CD14-positive monocyte (primary cell): ENCODE data around the gene ZG16B. TPM values are rescaled to one million over a fixed set of nuclear protein-coding genes. Genes with fewer than 3 reads are reported as not detected.

Source experiments
- DNase-seq, 3 donors: peaks; one replicate each; pipeline ENCODE4 v3.0.0-alpha.2; 2011 to 2022
- H2AFZ ChIP-seq: 2 replicates; pipeline ENCODE4 v1.6.0; 2012; ENCODE audit warnings: mild to moderate bottlenecking, low read depth, low read length, inconsistent platforms; ENCODE audit not compliant: insufficient read depth, poor library complexity, severe bottlenecking
- H3K27ac ChIP-seq, 2 donors: 1 replicate in 1 of 2; 2 replicates in 1 of 2; pipeline ENCODE4 v1.5.1; 2012 to 2013; ENCODE audit warnings: low read length in 2 of 2, control low read depth in 1 of 2, inconsistent platforms in 1 of 2, low read depth in 1 of 2, mild to moderate bottlenecking in 1 of 2
- H3K27me3 ChIP-seq, 2 donors: one replicate each; pipeline versions ENCODE4 v1.6.0 to v1.6.1; 2011 to 2013; ENCODE audit warnings: low read length in 2 of 2; ENCODE audit not compliant: control insufficient read depth in 2 of 2, insufficient read depth in 2 of 2
- H3K36me3 ChIP-seq, 2 donors: replicated peaks in 1 of 2; 1 replicate in 1 of 2; 2 replicates in 1 of 2; pipeline versions ENCODE4 v1.5.1 to v1.6.1; 2012 to 2013; ENCODE audit warnings: low read length in 2 of 2, control low read depth in 1 of 2, inconsistent platforms in 1 of 2, mild to moderate bottlenecking in 1 of 2; ENCODE audit not compliant: insufficient read depth in 2 of 2, control insufficient read depth in 1 of 2
- H3K4me1 ChIP-seq, 2 donors: 1 replicate in 1 of 2; 2 replicates in 1 of 2; pipeline versions ENCODE4 v1.5.1 to v1.6.1; 2012 to 2013; ENCODE audit warnings: low read length in 2 of 2, control low read depth in 1 of 2, inconsistent platforms in 1 of 2, mild to moderate bottlenecking in 1 of 2, moderate library complexity in 1 of 2; ENCODE audit not compliant: insufficient read depth in 2 of 2, control insufficient read depth in 1 of 2
- H3K4me2 ChIP-seq: replicated peaks from 2 replicates; pipeline ENCODE3; 2012; ENCODE audit warnings: low read length, moderate library complexity, mild to moderate bottlenecking; ENCODE audit not compliant: poor library complexity, severe bottlenecking; ENCODE audit errors: extremely low read depth
- H3K4me3 ChIP-seq, 3 experiments: fragments of 200-600 bp in 1 of 3; sonication (generic) in 1 of 3; replicated peaks in 1 of 3; 1 replicate in 2 of 3; 2 replicates in 1 of 3; pipeline ENCODE4 v1.5.1; 2011 to 2013; ENCODE audit warnings: low read length in 3 of 3, mild to moderate bottlenecking in 3 of 3, control low read depth in 2 of 3, low read depth in 2 of 3, inconsistent platforms in 1 of 3, moderate library complexity in 1 of 3
- H3K79me2 ChIP-seq: 2 replicates; pipeline ENCODE4 v1.6.0; 2012; ENCODE audit warnings: mild to moderate bottlenecking, control low read depth, inconsistent platforms, low read length, moderate library complexity; ENCODE audit not compliant: insufficient read depth
- H3K9ac ChIP-seq: 2 replicates; pipeline ENCODE4 v1.6.0; 2017; ENCODE audit warnings: low read length, mild to moderate bottlenecking; ENCODE audit not compliant: insufficient read depth, poor library complexity, severe bottlenecking
- H3K9me3 ChIP-seq, 2 donors: replicated peaks in 1 of 2; 1 replicate in 1 of 2; 2 replicates in 1 of 2; pipeline versions ENCODE4 v1.5.1 to v1.6.1; 2012 to 2013; ENCODE audit warnings: low read length in 2 of 2, control low read depth in 1 of 2; ENCODE audit not compliant: control insufficient read depth in 1 of 2, insufficient read depth in 1 of 2
- H4K20me1 ChIP-seq: 2 replicates; pipeline ENCODE4 v1.6.0; 2012; ENCODE audit warnings: mild to moderate bottlenecking, low read length, control low read depth, moderate library complexity; ENCODE audit not compliant: insufficient read depth
- H3K27ac Mint-ChIP-seq, 7 donors: one replicate each; pipeline ENCODE4 v1.8.0; 2020; ENCODE audit warnings: mild to moderate bottlenecking in 7 of 7, mixed read lengths in 7 of 7, moderate library complexity in 6 of 7, inconsistent platforms in 2 of 7
- H3K27me3 Mint-ChIP-seq, 3 donors: one replicate each; pipeline ENCODE4 v1.8.0; 2021 to 2022; ENCODE audit warnings: low read depth in 3 of 3, mild to moderate bottlenecking in 3 of 3, mixed read lengths in 3 of 3, moderate library complexity in 3 of 3, inconsistent platforms in 1 of 3
- H3K36me3 Mint-ChIP-seq, 2 donors: one replicate each; pipeline ENCODE4 v1.8.0; 2020; ENCODE audit warnings: mixed read lengths in 2 of 2, inconsistent platforms in 1 of 2, mild to moderate bottlenecking in 1 of 2
- H3K4me1 Mint-ChIP-seq: one replicate; pipeline ENCODE4 v1.8.0; 2020; ENCODE audit warnings: mild to moderate bottlenecking, mixed read lengths
- H3K4me3 Mint-ChIP-seq, 2 donors: one replicate each; pipeline ENCODE4 v1.8.0; 2020; ENCODE audit warnings: mild to moderate bottlenecking in 2 of 2, mixed read lengths in 2 of 2, moderate library complexity in 1 of 2
- H3K9me3 Mint-ChIP-seq, 7 donors: one replicate each; pipeline ENCODE4 v1.8.0; 2020 to 2022; ENCODE audit warnings: mixed read lengths in 7 of 7, mild to moderate bottlenecking in 6 of 7, moderate library complexity in 6 of 7, inconsistent platforms in 2 of 7
- CTCF ChIP-seq: fragments of 200-600 bp; IDR thresholded peaks from one replicate; pipeline ENCODE4 v1.8.0; 2022; ENCODE audit warnings: antibody characterized with exemption, mild to moderate bottlenecking
- WGBS: methylation state at CpG from one replicate; pipeline ENCODE4 v1.1.5; 2013; ENCODE audit warnings: missing lambda C conversion rate; ENCODE audit not compliant: insufficient coverage; 5-methylcytosine and 5-hydroxymethylcytosine counted together
- intact Hi-C, 2 donors: fragments of 100-400 bp; cut with micrococcal nuclease; formaldehyde crosslinking; loops; one replicate each; pipeline versions ENCODE4 v1.15.0 to v1.15.1; 2023
- polyA plus RNA-seq, 3 donors: library from polyadenylated mRNA; depleted of rRNA in 1 of 3; unstranded in 2 of 3; stranded (reverse) in 1 of 3; fragments of 300-500 nt in 2 of 3; fragments of >200 nt in 1 of 3; fragmentation: Illumina TruSeq in 2 of 3; gene quantifications; 1 replicate in 2 of 3; 2 replicates in 1 of 3; pipeline ENCODE4 v1.2.3, GENCODE V29; 2012 to 2021

ZG16B gene
- polyA plus RNA-seq, 3 donors = 6.8 to 12.9 (median 11.0) TPM

DNA sequence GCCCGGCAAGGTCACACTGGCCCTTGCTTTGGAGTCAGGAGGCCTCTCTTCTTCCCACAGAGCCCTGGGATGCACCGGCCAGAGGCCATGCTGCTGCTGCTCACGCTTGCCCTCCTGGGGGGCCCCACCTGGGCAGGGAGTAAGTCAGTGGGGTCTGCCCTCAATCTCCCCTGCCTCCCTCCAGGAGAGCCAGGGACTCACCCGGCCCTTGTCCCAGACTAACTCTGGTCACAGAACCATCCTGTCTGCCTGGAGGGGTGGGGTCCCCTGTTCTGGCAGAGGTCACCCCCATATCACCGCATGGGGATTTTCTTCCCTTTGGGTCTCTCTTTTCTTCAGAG lies 222 bp downstream of the ZG16B start:
- TF ChIP-seq CTCF = no peak

DNA sequence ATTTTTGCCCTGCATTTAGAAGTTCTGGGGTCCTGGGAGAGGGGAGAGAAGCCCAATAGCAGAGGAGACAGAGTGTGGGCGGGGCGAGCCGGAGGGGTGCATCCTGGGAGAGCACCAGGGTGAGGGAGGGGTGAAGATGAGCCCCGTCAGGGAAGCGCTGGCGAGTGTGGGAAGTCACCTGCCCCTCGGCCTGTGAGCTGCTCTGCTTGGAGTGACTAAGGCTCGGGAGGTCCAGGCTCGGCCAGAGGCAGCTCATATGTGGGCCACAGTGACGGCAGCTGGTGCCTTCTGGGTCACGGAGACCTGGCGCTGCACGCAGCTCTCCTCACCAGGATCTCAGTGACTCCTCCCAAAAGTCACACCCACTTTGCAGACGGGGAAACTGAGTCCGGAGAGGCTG lies 1.1 kb downstream of the ZG16B start:
- no peak overlapping the region for H3K27ac ChIP-seq
- no peak for DNase-seq
- peaks cover 0 to 9% (median 9%) of the 10 kb centered on the region in 3 donors for H3K27me3 Mint-ChIP-seq
- 95% methylated on average over 9 of the region's 15 CpGs for WGBS
- no peak overlapping the region for H3K4me2 ChIP-seq
- peaks cover 0 to 4% of the 10 kb centered on the region in 2 donors for H3K9me3 ChIP-seq
- peaks cover 12% of the 10 kb centered on the region for H3K4me1 Mint-ChIP-seq
- intact Hi-C loops = no loop called here
- no peak overlapping the region for H3K27ac Mint-ChIP-seq
- no peaks in the 10 kb centered on the region for H4K20me1 ChIP-seq
- no peaks in the 10 kb centered on the region for H3K36me3 Mint-ChIP-seq
- H3K4me1 ChIP-seq = peaks cover 14 to 18% of the 10 kb centered on the region in 2 donors
- no peaks in the 10 kb centered on the region for H3K27me3 ChIP-seq
- no peaks in the 10 kb centered on the region for H3K36me3 ChIP-seq
- H2AFZ ChIP-seq = no peak overlapping the region
- H3K9me3 Mint-ChIP-seq = peaks cover 1 to 11% (median 6%) of the 10 kb centered on the region in 7 donors
- no peak for TF ChIP-seq CTCF
- H3K79me2 ChIP-seq = no peaks in the 10 kb centered on the region
- no peak overlapping the region for H3K4me3 Mint-ChIP-seq
- no peak overlapping the region for H3K4me3 ChIP-seq
- H3K9ac ChIP-seq = no peak overlapping the region

More for the DNA sequence above, 222 bp downstream of the ZG16B start:
- peaks cover 1 to 11% (median 6%) of the 10 kb centered on the region in 7 donors for H3K9me3 Mint-ChIP-seq
- H3K27me3 ChIP-seq = no peaks in the 10 kb centered on the region
- peak overlapping the region; percentile 48 for H3K9ac ChIP-seq
- no peaks in the 10 kb centered on the region for H3K36me3 ChIP-seq
- peaks cover 14 to 18% of the 10 kb centered on the region in 2 donors for H3K4me1 ChIP-seq
- peaks cover 0 to 4% of the 10 kb centered on the region in 2 donors for H3K9me3 ChIP-seq
- H2AFZ ChIP-seq = peak overlapping the region; percentile 78
- H3K79me2 ChIP-seq = no peaks in the 10 kb centered on the region
- intact Hi-C loops = no loop called here
- H3K36me3 Mint-ChIP-seq = no peaks in the 10 kb centered on the region
- 77% methylated on average over 5 of the region's 5 CpGs for WGBS
- H3K27ac Mint-ChIP-seq = peak overlapping the region in 1 of 7 donors; percentile 55
- peak overlapping the region in 1 of 3 experiments; percentile 42 for H3K4me3 ChIP-seq
- no peaks in the 10 kb centered on the region for H4K20me1 ChIP-seq
- H3K27ac ChIP-seq = peak overlapping the region in 1 of 2 donors; percentile 64
- DNase-seq = no peak
- peak overlapping the region; percentile 52 for H3K4me2 ChIP-seq
- H3K4me3 Mint-ChIP-seq = peak overlapping the region; percentile 50 to 71
- H3K4me1 Mint-ChIP-seq = peaks cover 12% of the 10 kb centered on the region
- H3K27me3 Mint-ChIP-seq = peaks cover 0 to 8% (median 4%) of the 10 kb centered on the region in 3 donors
